ENCODE data around the gene TSPAN18. TPM values are rescaled to one million over a fixed set of nuclear protein-coding genes. Genes with fewer than 3 reads are reported as not detected.

Gene TSPAN18
- total RNA-seq, 1 donor: under 0.01 TPM

- no peak for DNase-seq (ENCODE audit: low read depth)
- no peak for TF ChIP-seq CTCF (IDR thresholded peaks at IDR 0.05; ENCODE audit: insufficient read depth, low read depth, low read length)
- H3K4me3 ChIP-seq (ENCODE audit: low read depth, low read length): no peak overlapping the region
Measured at GRCh38 chr11:44833877-44834452, 107.2 kb downstream of the TSPAN18 start.

GRCh38 chr11:44834846-44835245 is 108.1 kb downstream of the TSPAN18 start:
- TF ChIP-seq CTCF (IDR thresholded peaks at IDR 0.05; ENCODE audit: insufficient read depth, low read depth, low read length): no peak
- no peak overlapping the region for H3K4me3 ChIP-seq (ENCODE audit: low read depth, low read length)
- no peak for DNase-seq (ENCODE audit: low read depth)

GRCh38 chr11:44835296-44835695 is 108.5 kb downstream of the TSPAN18 start:
- no peak for TF ChIP-seq CTCF (IDR thresholded peaks at IDR 0.05; ENCODE audit: insufficient read depth, low read depth, low read length)
- H3K4me3 ChIP-seq (ENCODE audit: low read depth, low read length): no peak overlapping the region
- no peak for DNase-seq (ENCODE audit: low read depth)

GRCh38 chr11:44835938-44836337 is 109.2 kb downstream of the TSPAN18 start:
- no peak for DNase-seq (ENCODE audit: low read depth)
- TF ChIP-seq CTCF (IDR thresholded peaks at IDR 0.05; ENCODE audit: insufficient read depth, low read depth, low read length): no peak
- no peak overlapping the region for H3K4me3 ChIP-seq (ENCODE audit: low read depth, low read length)

GRCh38 chr11:44837661-44838060 is 110.9 kb downstream of the TSPAN18 start:
- H3K4me3 ChIP-seq (ENCODE audit: low read depth, low read length): no peak overlapping the region
- TF ChIP-seq CTCF (IDR thresholded peaks at IDR 0.05; ENCODE audit: insufficient read depth, low read depth, low read length): no peak
- peak; percentile 8 for DNase-seq (ENCODE audit: low read depth)

- DNase-seq (ENCODE audit: low read depth): no peak
- no peak for TF ChIP-seq CTCF (IDR thresholded peaks at IDR 0.05; ENCODE audit: insufficient read depth, low read depth, low read length)
- no peak overlapping the region for H3K4me3 ChIP-seq (ENCODE audit: low read depth, low read length)
Measured at GRCh38 chr11:44839458-44840084, 112.8 kb downstream of the TSPAN18 start.

- no peak for TF ChIP-seq CTCF (IDR thresholded peaks at IDR 0.05; ENCODE audit: insufficient read depth, low read depth, low read length)
- no peak for DNase-seq (ENCODE audit: low read depth)
- H3K4me3 ChIP-seq (ENCODE audit: low read depth, low read length): no peak overlapping the region
Measured at GRCh38 chr11:44840085-44840478, 113.3 kb downstream of the TSPAN18 start.

All from fibroblast of villous mesenchyme (primary cell).